HUES6 (cell line): Measurements from ENCODE around the gene HDAC9.

ENCODE experiments used
- H3K27ac ChIP-seq: 2 replicates; pipeline ENCODE4 v1.7.0; 2013; ENCODE audit warnings: low read depth, mild to moderate bottlenecking, low read length, inconsistent platforms
- H3K27me3 ChIP-seq: 2 replicates; pipeline ENCODE4 v1.6.1; 2013; ENCODE audit warnings: low read length; ENCODE audit not compliant: control insufficient read depth, insufficient read depth
- H3K36me3 ChIP-seq: 2 replicates; pipeline ENCODE4 v1.6.1; 2013; ENCODE audit warnings: low read length; ENCODE audit not compliant: control insufficient read depth, insufficient read depth
- H3K4me1 ChIP-seq: 2 replicates; pipeline ENCODE4 v1.6.1; 2013; ENCODE audit warnings: low read length; ENCODE audit not compliant: control insufficient read depth, insufficient read depth
- H3K4me3 ChIP-seq: 2 replicates; pipeline ENCODE4 v1.5.1; 2013; ENCODE audit warnings: low read depth, low read length
- H3K9ac ChIP-seq: one replicate; pipeline ENCODE4 v1.6.1; 2013; ENCODE audit warnings: mild to moderate bottlenecking, low read length
- H3K9me3 ChIP-seq: 2 replicates; pipeline ENCODE4 v1.6.1; 2013; ENCODE audit warnings: low read depth, low read length; ENCODE audit not compliant: control insufficient read depth, insufficient read depth

HDAC9 gene

GRCh38 chr7:18638594-18639452, 143.3 kb downstream of the HDAC9 start:
- Histone ChIP-seq H3K36me3 (no peaks in the 10 kb centered on the region), H3K9ac (no peak overlapping the region)

GRCh38 chr7:18639711-18640110, 144.2 kb downstream of the HDAC9 start:
- Histone ChIP-seq H3K27me3 (no peaks in the 10 kb centered on the region), H3K4me1 (no peaks in the 10 kb centered on the region), H3K4me3 (no peak overlapping the region), H3K36me3 (no peaks in the 10 kb centered on the region), H3K27ac (no peak overlapping the region), H3K9me3 (no peaks in the 10 kb centered on the region), H3K9ac (no peak overlapping the region)

More at GRCh38 chr7:18638594-18639452, 143.3 kb downstream of the HDAC9 start:
- no peak overlapping the region for H3K4me3 ChIP-seq
- no peak overlapping the region for H3K27ac ChIP-seq
- H3K27me3 ChIP-seq, result no peaks in the 10 kb centered on the region
- no peaks in the 10 kb centered on the region for H3K9me3 ChIP-seq
- no peaks in the 10 kb centered on the region for H3K4me1 ChIP-seq

- no peaks in the 10 kb centered on the region for H3K27me3 ChIP-seq
- peaks cover 8% of the 10 kb centered on the region for H3K36me3 ChIP-seq
- no peak overlapping the region for H3K4me3 ChIP-seq
- no peaks in the 10 kb centered on the region for H3K4me1 ChIP-seq
- no peaks in the 10 kb centered on the region for H3K9me3 ChIP-seq
- no peak overlapping the region for H3K9ac ChIP-seq
- H3K27ac ChIP-seq, result no peak overlapping the region
These were observed 149.4 kb downstream of the HDAC9 start for GRCh38 chr7:18644981-18645380.

GRCh38 chr7:18647582-18647981, 152.0 kb downstream of the HDAC9 start:
- Histone ChIP-seq H3K4me3 (no peak overlapping the region), H3K9ac (no peak overlapping the region), H3K27me3 (no peaks in the 10 kb centered on the region), H3K36me3 (peaks cover 8% of the 10 kb centered on the region), H3K9me3 (no peaks in the 10 kb centered on the region), H3K27ac (no peak overlapping the region), H3K4me1 (no peaks in the 10 kb centered on the region)

- H3K27me3 ChIP-seq, result no peaks in the 10 kb centered on the region
- H3K36me3 ChIP-seq, result peaks cover 8% of the 10 kb centered on the region
- no peak overlapping the region for H3K4me3 ChIP-seq
- H3K27ac ChIP-seq, result no peak overlapping the region
- no peaks in the 10 kb centered on the region for H3K4me1 ChIP-seq
- H3K9ac ChIP-seq, result no peak overlapping the region
- H3K9me3 ChIP-seq, result no peaks in the 10 kb centered on the region
These were observed 153.6 kb downstream of the HDAC9 start for GRCh38 chr7:18648849-18649758.

GRCh38 chr7:18653381-18654155, 158.0 kb downstream of the HDAC9 start:
- peaks cover 3% of the 10 kb centered on the region for H3K36me3 ChIP-seq
- no peaks in the 10 kb centered on the region for H3K27me3 ChIP-seq
- no peaks in the 10 kb centered on the region for H3K9me3 ChIP-seq
- no peaks in the 10 kb centered on the region for H3K4me1 ChIP-seq
- no peak overlapping the region for H3K4me3 ChIP-seq
- H3K9ac ChIP-seq, result no peak overlapping the region
- H3K27ac ChIP-seq, result no peak overlapping the region

- Histone ChIP-seq H3K27me3 (no peaks in the 10 kb centered on the region), H3K9ac (no peak overlapping the region), H3K36me3 (no peaks in the 10 kb centered on the region), H3K4me3 (no peak overlapping the region), H3K27ac (no peak overlapping the region), H3K4me1 (no peaks in the 10 kb centered on the region), H3K9me3 (no peaks in the 10 kb centered on the region)
These were observed 159.2 kb downstream of the HDAC9 start for GRCh38 chr7:18654709-18655108.

- Histone ChIP-seq H3K27me3 (no peaks in the 10 kb centered on the region), H3K9me3 (no peaks in the 10 kb centered on the region), H3K36me3 (no peaks in the 10 kb centered on the region), H3K4me1 (no peaks in the 10 kb centered on the region), H3K27ac (no peak overlapping the region), H3K9ac (no peak overlapping the region), H3K4me3 (no peak overlapping the region)
These were observed 160.0 kb downstream of the HDAC9 start for GRCh38 chr7:18655506-18655905.

GRCh38 chr7:18655912-18656311, 160.4 kb downstream of the HDAC9 start:
- no peaks in the 10 kb centered on the region for H3K27me3 ChIP-seq
- H3K36me3 ChIP-seq, result no peaks in the 10 kb centered on the region
- no peaks in the 10 kb centered on the region for H3K4me1 ChIP-seq
- no peak overlapping the region for H3K4me3 ChIP-seq
- no peaks in the 10 kb centered on the region for H3K9me3 ChIP-seq
- H3K27ac ChIP-seq, result no peak overlapping the region
- no peak overlapping the region for H3K9ac ChIP-seq

GRCh38 chr7:18656362-18656761, 160.8 kb downstream of the HDAC9 start:
- H3K36me3 ChIP-seq, result no peaks in the 10 kb centered on the region
- H3K9me3 ChIP-seq, result no peaks in the 10 kb centered on the region
- no peak overlapping the region for H3K27ac ChIP-seq

More at GRCh38 chr7:18656362-18656761, 160.8 kb downstream of the HDAC9 start:
- Histone ChIP-seq H3K27me3 (no peaks in the 10 kb centered on the region), H3K9ac (no peak overlapping the region), H3K4me3 (no peak overlapping the region), H3K4me1 (no peaks in the 10 kb centered on the region)
